Stimulated activated CD8-positive, alpha-beta memory T cell treated with anti-CD3 and anti-CD28 coated beads, Interleukin-4, amount 100 ng/mL, for 48 hours (primary cell): Measurements from ENCODE around the gene ASNSD1.
"Not testable (repeated sequence)": the region's sequence is repeated elsewhere in the genome, so short reads cannot be mapped to it uniquely, and the experiment has no call there.

ENCODE experiments used
- DNase-seq: peaks from one replicate; pipeline ENCODE4 v3.0.0-alpha.2; 2020

Gene ASNSD1

DNA sequence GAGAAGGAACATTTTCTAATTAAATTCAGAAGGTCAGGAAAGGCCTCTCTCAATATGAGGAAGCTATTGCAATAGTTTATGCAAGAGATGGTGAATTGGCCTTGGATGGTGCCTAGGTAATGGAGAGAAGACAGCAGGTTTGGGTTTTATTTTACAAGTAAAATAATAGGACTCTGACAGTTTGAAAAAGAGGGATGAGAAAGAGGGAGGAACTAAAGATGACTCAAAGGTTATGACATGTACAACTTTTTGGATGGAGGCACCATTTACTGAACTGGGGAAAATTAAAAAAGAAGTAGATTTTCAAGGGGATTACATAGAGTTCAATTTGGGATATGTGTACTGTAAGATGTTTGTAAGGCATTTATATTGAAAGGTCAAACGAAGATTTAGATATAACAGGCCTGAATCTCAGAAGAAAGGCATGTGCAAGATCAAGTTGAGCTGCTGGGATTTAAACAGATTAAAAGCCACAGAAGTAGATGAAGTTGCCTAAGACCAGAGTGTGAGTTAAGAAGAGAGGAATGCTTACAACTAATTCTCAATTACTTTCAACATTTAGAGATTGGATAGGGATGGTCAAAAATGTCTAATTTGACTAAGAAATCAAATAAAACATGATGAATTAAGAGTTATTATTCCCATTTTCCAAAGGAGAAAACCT is 12.3 kb upstream of the ASNSD1 start:
- no peak for DNase-seq

DNA sequence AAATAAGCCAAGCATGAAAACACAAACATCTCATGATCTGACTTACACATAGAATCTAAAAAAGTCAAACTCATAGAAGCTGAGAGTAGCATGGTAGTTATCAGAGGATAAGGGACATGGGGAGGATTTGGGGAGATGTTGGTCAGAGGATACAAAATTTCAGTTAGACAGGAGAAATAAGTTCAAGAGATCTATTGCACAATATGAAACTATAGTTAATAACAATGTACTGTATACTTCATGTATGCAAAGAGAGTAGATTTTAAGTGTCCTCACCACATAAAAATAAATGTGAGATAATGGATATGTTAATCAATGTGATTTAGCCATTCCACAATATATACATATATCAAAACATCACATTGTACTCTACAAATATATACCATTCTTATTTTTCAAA is 10.0 kb upstream of the ASNSD1 start:
- DNase-seq: no peak

DNA sequence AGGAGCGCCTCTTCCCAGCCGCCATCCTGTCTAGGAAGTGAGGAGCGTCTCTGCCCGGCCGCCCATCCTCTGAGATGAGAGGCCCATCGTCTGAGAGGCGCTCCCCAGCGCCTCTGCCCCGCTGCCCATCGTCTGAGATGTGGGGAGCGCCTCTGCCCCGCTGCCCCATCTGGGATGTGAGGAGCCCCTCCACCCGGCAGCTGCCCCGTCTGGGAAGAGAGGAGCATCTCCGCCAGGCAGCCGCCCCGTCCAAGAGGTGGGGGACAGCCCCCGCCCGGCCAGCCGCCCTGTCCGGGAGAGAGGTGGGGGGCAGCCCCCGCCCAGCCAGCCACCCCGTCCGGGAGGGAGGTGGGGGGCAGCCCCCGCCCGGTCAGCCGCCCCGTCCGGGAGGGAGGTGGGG is 7.8 kb upstream of the ASNSD1 start:
- not testable (repeated sequence) for DNase-seq

- no peak for DNase-seq
These were observed 6.6 kb upstream of the ASNSD1 start for GRCh38 chr2:189654641-189655040.

DNA sequence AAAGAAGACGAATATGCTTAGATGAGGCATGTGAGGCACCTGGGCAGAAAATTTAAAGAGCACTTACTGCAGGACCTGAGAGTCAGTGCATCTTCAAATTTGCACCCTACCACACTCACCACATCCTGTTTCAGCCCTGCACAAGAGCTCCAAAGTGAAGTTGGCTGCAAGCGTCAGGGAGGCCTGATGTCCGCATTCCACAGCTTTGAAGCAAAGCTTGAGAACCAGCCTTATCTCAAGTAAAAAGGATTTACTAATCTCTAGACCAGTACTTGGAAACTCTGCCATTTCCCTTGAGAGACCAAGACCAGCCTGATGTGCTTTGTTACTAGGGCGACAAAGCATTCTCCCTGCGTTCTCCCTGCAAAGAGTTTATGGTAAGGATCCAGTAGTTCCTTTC is 3.4 kb upstream of the ASNSD1 start:
- DNase-seq: peak; percentile 60

- no peak for DNase-seq
These were observed 2.7 kb upstream of the ASNSD1 start for GRCh38 chr2:189658306-189659212.

DNA sequence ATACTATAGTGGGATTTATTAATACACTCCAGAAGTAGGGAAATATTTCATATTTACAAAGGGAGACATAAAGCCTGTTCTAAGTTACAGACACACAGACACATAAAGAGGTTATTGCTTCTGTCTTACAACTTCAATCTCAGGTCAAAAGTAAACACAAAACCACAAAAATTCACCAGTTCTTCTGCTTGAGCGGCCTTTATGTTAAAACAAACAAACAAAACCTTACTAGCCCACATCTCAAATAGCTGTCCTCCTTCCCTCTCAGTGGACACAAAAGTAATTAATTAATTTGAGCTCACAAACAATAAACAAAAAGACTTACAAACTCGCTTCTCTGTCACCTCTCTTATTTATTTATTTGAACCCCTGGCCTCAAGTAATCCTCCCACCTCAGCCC is 1.5 kb upstream of the ASNSD1 start:
- no peak for DNase-seq

- DNase-seq: no peak
These were observed 484 bp upstream of the ASNSD1 start for GRCh38 chr2:189660803-189661147.

DNA sequence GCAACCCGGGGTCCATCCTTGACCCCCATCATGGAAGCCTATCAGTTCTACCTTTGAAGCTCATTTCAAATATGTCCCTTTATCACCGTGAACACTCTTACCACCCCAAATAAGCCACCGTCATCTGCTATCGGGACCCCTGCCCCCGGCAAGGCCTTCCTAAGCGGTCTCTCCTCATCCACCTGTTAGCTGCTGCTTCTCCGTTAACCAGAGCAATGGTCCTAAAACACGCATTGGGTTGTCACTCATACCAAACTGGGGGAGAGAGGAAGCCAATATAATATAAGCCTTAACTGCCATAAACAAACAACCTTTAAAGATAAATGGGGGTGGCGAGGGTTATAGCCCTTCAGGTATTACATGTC is 680 bp downstream of the ASNSD1 start:
- DNase-seq: no peak

DNA sequence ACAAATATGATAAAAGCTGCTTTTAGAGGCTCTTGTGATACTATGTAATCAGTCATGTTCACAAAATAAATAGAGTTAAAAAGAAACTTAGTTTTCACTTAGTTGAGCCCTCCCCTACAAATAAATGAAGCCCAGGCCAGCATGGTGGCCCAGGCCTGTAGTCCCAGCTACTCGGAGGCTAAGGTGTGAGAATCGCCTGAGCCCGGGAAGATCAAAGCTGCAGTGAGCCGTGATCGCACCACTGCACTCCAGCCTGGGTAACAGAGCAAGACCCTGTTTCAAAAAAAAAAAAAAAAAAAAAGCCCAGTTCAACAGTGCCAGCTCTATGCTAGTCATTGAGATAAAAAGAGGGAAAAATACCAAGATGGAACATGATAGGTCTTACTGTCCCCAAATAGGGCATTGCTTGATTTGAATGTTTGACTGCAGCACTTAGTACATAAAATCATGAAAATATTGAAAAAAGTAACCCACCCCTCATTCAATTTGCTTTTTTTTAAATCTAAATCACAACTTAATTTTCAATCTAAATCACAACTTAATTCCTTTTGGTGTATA is 1.5 kb downstream of the ASNSD1 start:
- no peak for DNase-seq

GRCh38 chr2:189663319-189663718 is 2.1 kb downstream of the ASNSD1 start:
- not testable (repeated sequence) for DNase-seq

DNA sequence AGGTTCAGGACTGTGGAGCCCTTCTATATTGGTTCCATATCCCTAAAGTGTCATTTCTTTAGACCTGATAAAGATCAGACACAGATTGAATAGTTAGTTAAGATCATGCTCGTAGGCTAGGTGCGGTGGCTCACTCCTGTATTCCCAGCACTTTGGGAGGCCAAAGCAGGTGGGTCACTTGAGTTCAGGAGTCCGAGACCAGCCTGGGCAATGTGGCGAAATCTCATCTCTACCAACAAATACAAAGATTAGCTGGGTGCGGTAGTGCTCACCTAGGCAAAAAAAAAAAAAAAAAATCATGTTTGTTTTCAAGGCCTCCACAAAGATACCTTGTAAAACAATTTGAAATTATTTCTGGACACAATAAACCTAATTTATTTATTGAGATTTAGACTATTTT is 8.7 kb downstream of the ASNSD1 start:
- DNase-seq: no peak

GRCh38 chr2:189673661-189674373 is 12.6 kb downstream of the ASNSD1 start:
- DNase-seq: no peak

GRCh38 chr2:189674374-189675112 is 13.3 kb downstream of the ASNSD1 start, which contains the start of gene ANKAR:
TSS of gene ANKAR (plus strand) at chr2:189674670. CDS start at chr2:189676491, 1,821 bp downstream.
- DNase-seq: peak; percentile 86

DNA sequence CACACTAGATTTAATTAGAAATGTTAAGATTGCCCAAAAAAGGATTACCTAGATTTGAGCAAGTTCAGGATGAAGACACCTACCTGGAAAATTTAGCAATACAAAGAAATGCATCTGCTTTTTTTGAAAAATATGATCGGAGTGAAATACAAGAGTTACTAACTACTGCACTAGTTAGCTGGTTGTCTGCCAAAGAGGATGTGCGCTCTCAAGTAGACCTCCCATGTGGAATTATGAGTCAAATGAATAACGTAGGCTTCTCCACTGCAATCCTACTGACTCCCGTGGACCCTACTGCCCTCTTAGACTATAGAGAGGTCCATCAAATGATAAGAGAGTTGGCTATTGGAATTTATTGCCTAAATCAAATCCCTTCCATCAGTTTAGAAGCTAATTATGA is 15.2 kb downstream of the ASNSD1 start:
- DNase-seq: no peak

DNA sequence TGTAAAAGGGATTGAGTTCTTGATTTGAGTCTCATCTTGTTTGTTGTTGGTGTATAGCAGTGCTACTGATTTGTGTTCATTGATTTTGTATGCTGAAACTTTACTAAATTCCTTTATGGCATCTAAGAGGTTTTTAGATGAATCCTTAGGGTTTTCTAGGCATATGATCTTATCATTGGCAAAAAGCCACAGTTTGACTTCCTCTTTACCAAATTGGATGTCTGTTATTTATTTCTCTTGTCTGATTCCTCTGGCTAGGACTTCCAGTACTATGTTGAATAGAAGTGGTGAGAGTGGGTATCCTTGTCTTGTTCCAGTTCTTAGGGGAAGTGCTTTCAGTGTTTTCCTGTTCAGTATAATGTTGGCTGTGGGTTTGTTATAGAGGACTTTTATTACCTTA is 18.0 kb downstream of the ASNSD1 start:
- no peak for DNase-seq

DNA sequence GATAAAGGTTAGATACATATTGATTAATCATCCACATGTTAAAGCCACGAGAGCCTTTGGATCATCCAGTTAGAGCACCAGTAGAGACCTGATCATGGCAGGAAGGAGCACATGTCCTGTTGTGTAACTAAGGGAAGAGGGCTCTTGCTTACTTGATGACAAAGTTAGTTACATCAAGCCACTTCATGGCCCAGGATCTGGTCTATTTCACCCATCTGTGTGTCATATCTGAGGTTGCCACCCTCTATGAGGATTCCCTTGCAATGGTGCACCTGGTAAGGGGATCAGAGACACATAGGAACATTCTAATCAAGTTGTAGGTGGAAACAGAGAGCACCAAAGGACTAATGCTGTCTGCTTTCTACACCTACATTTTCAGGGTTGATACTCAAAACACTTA is 19.9 kb downstream of the ASNSD1 start:
- DNase-seq: no peak

- no peak for DNase-seq
These were observed 20.6 kb downstream of the ASNSD1 start for GRCh38 chr2:189681903-189682302.

DNA sequence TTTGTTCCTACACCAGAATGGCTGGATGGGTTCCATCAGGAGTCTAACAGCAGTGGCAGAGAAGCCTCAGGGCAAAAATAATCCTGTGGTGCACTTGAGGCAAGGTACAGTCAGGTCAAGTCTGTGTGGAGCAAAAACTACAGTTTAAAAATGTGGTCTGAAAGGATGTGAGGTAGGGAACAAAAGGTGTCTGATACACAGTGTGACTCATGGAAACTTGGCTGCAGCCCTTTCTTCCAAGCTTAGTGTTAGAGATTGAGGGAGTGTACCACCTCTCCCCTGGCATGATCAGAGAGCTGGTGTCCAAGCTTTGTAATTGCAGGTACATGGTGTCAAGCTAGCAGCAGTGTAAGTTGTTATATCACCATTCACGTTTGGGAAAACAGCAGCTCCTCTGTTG is 22.1 kb downstream of the ASNSD1 start:
- DNase-seq: no peak

DNA sequence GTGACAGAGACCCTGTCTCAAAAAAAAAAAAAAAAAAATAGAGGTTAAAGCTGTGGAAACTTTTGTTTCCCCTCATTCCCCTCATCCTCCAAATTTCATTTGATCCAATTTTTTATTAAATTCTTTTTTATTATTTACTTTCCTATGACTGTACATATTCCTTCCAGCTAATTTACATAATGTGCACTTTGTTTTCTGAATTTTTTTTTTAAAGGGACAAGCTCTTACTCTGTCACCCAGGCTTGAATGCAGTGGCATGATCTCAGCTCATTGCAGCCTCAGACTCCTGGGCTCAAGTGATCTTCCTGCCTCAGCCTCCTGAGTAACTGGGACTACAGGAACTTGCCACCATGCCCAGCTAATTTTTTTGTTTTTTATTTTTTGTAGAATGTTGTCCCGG is 23.6 kb downstream of the ASNSD1 start:
- no peak for DNase-seq

DNA sequence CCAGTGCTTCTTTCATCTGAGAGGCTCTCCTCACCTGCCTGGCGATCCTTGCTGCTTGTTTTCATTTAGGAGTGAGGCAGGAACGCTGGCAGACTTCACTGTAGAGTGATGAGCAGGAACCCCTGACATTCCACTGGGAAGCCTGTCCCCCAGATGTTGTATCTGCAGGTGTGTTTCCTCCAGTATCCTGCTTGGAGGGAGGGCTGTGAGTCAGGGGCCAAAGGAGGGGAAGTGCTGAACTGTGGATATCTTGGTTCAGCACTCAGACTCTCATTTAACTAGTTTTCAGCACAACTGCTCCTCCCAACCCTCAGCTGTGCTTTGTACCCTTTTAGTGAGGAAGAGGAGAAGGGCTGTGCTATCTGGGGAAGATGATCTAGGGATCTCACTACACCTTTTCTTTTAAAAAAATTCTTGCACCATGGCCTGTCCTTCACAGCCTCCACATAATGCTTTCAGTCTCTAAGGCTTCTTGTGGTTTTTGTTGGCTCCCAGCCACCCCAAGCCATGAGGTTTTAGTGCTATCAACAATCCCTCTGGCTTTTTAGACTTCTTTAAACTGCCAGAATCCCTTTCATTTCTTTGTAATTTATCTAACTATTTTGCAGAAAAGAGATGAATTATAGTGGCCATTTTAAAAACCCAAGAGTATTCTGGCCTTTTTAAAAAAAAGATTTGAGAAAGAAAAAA is 24.4 kb downstream of the ASNSD1 start:
- DNase-seq: no peak

DNA sequence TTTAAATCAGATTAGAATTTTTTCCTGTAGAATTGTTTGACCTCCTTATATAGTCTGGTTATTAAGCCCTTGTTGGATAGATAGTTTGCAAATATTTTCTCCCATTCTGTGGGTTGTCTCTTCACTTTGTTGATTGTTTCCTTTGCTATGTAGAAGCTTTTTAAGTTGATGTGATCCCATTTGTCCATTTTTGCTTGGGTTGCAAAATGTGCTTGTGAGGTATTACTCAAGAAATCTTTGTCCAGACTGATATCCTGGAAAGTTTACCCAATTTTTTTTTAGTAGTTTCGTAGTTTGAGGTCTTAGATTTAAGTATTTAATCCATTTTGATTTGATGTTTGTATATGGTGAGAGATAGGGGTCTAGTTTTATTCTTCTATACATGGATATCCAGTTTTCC is 26.5 kb downstream of the ASNSD1 start:
- DNase-seq: not testable (repeated sequence)
